ENCODE data around the gene SWSAP1.

The SWSAP1 gene

DNA sequence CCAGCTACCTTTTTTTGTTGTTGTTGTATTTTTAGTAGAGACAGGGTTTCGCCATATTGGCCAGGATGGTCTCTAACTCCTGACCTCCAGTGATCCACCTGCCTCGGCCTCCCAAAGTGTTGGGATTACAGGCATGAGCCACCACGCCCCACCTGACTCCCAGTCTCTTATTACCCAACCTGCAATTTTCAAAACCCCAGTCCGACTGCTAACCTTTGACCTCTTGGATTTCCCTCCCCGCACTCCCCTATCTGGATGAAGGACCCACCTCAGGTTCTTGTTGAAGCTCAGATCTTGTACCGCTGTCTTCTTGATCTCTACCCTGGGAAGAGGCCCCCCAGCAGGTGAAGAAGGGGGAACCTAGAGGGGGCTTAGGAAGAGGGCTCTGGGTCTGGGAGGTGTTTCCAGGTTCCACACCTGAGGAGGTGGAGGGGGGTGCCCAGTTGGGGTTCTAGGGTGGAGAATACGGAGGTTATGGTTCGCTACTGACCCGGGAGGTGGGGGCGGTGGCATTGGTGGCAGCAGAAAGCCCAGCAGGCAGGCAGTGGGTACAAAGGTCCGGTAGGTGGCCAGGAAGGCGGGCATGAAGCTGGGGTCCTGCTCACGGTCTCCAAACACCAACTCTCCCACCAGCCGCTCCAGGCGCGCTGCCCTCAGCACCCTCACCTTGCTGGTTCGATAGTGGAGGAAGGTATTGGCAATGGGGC is 42.0 kb downstream of the SWSAP1 start:
- no peak for DNase-seq

DNA sequence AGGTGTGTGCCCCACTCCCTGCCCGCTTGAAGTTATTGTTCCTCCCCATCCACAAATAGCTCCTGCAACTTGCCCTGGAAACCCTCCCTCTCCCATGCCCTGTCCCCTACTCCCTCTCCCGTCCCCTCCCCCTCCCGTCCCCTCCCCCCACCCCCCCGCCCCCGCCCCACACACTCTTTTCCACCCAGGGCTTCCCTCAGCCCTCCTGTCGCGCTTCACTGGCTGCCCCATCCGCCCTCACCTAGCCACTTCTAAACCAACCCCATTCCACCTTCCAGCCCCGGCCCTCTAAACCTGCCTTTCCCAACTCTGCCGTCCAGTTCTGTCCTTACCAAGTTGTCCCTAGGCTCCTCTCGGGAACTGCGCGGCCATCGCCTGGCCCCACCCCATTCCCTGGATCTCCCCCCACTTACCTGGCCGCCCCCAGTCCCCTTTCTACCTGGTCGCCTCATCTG is 43.7 kb downstream of the SWSAP1 start:
- no peak for DNase-seq

DNA sequence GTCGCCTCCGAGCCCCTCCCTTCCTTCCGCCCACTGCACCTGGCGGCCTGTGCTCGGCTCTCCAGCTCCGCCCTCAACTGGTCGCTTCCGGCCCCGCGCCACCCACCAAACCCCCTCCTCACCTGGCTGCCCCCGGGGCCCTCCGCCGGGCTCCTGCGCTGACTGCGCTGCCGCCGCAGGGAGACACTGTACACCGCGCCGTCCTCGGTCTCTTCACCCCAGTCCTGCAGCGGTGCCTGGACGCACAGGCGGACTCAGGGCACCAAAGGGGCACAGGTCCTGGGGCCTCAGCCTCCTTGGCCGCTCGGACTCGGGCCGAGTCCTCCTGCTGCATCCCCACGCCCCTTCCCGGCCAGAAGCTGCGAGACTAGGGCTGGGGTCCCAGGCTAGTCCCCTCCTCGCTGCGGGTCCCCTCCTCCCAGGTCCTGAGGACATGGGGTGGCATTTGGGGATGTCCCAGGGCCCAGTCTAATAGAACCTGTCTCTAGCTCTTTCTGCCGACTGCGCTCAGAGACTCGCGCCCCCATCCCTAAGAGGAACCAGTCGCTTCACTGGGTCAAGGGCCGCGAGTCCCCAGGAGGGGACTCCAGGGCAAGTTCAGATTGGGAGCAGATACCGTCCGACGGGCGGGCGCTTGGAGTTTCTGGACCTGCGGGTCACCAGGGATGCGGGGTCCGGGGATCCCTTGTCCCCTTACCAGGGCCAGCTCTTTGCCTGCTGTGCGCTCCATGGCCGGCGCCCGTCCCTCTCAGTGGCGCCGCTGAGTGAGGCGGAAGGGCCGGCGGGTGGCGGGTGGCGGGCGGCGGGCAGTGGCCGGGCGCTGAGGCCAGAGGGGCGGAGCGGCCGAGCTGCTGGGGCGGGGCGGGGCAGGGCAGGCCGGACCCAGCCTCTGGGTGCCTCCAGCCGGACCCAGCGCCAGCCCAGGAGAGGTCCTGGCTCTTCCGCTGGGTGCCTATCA is 44.4 kb downstream of the SWSAP1 start, which contains the start of gene RGL3:
RGL3 (minus strand) TSS at position 766 of the 958 bp plus-strand sequence; CDS start at position 730, 36 bp downstream.
- peak; percentile 54 for DNase-seq

DNA sequence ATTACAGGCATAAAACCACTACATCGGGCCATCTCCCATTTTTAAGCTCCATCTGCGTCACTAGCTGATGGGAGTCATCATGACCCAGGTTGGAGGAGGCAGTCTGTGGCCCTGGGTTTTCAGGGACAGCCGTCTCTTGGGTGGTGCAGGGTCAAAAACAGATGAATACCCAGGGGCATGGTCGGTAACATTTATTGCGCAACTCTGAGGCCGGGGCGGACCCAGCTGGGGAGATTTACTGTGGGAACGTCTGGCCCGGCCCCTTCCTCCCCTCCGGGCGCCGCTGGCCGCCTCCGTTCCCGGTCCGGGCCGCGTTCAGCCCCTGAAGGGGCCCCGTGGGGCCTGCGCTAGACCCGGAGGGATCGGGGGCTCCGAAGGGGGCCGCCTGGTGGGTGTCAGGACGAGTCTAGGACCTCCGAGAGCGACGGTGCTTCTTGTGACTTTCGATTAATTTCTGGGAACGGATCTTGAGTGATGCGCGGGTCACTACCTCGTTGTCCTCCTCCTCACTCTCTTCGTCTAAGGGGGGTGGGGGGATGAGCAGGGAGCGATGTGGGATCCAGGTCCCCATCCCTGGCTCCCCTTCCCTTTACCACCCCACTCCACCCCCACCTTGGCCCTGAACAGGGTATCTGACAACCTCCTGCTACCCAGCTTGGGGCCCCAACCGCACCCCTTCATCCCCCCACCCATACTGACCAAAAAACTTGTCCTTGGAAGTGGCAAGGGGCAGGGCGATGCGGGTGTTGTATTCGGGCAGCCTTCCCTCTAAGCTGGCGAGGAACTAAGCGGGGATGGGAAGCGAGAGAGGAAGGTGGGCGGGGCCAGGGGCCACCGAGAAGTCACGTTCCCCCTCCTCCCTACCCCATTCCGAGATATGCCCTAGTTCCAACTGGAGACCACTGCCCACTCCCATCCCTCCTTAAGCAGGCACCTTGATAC is 46.2 kb downstream of the SWSAP1 start:
- no peak for DNase-seq

DNA sequence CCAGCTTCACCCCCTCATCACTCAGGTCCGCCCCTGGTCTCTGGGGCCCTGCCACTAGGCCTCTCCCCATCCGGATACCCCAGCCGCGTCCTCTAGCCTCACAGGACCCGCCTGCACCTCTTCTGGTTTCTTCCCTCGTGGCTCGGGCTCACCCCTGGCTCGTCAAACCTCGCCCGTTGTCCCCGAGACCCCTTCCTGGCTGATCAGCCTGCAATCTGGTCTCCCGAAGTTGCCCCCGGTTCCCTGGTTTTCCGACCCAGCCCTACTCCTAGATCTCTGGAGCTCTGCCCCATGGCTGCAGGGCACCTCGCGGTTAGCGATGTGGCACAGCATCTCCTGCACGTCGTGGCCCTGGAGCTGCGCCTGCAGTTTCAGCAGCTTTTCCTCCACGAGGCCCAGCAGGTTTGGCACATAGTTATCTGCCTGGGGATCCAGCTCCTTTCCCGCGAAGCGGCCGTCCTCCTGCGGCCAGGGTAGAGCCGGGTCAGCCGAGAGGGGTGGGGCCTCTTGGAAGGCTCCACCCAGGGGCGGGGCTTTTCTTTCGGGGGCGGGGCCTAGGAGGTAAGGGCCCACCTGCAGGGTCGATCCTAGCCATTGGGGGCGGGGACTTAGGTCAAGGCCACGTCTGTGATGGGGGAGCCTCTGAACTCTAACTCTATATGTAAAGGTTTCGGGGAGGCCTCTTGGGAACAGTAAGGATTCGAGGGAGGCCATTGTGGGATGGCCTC is 47.1 kb downstream of the SWSAP1 start:
- no peak for DNase-seq

DNA sequence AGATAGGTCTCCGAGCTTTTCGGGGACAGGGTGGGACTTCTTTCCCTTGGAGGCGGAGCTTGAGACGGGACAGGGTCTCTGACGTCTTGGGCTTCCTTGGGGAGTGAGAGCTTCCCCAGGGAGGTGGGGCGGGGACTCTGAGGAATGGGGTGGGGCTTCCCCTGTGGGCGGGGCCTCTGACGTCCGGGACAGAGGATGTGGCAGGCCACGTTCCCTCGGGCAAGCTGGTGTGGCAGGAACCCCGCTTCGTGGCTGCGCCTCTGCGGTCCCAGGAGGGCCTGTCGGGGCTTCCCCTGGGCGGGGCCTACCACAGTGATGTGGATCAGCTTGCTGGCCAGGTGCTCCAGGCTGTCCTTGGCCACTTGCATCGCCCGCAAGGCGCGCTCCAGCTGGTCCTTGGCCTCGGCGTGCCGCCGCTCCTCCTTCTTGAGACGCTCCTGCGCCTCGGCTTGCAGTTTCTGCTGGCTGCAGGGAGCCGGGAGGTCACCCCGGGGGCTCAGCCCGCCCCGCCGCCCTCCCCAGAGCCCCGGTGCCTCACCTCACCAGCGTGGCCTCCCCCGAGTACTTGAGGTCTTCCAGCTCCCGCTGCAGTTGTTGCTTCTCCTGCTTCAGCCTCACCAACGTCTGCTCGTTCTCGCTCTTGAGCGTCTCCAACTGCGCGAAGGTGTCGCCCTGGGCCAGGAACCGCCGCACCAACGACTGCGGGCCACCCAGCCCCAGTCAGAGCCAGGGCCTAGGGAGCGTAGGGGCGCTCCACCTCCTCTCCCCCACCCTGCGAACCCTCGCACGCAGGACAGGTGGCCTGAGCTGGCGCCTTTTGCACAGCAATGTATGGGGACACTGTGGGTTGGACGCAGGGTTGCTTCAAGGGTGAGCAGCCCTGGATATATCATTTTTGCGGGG is 47.9 kb downstream of the SWSAP1 start:
- DNase-seq: no peak

DNA sequence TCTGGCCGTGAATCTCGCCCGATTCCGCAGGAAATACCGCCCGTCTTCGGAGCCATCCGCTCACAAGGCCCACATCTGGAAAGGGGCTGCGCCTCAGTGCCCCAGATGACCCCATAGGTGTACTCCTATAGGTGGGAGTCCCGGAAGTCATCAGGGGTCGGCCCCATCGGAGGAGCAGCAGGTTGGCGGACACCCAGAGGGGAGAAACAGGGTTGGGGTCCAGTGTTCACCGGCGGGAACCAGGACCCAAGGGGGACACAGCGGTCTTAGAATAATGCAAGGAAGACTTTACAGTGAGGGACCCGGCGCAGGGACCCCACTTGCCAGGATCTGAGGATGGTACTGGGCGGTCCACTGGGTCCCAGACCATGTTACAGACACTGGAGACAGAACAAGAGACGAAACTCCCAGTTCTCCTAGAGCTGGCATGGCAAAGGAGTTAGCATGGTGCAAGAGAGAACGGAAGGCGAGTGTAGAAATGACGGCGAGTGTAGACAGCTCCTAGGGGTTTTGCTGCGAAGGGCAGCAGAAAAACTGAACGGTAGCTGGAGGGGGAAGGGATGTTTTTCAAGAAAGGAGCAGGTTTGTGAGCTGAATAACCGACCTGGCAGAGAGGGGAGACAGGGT is 48.8 kb downstream of the SWSAP1 start:
- DNase-seq: no peak

DNA sequence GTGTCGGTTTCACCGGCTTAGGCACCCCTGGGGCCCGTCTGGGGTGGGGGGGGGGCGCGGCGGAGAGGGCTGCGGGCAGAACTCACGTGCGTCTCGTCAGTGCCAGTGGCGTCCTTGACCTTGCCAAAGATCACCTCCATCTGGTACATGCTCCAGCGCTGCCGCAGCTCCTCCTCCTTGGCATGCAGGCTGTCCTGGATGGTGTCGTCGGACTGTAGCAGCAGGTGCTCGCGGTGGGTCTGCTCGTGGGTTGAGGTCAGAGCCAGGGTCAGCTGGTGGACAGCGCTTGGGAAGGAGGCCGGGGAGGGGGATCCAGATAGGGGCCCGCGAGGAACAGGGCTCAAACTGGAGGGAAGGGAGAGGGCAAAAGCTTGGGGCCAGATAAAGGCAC is 49.3 kb downstream of the SWSAP1 start:
- no peak for DNase-seq

Measured in 8988T (cell line).